Measurements from ENCODE around the gene KLK6.

The KLK6 gene
- total RNA-seq = 0 reads per million in 4 donors

GRCh38 chr19:50969413-50969760, at the start of gene KLK6:
TSS of gene KLK6 (minus strand) at chr19:50969591. CDS start at chr19:50968104, 1,487 bp downstream.
- DNase-seq = no peak

DNA sequence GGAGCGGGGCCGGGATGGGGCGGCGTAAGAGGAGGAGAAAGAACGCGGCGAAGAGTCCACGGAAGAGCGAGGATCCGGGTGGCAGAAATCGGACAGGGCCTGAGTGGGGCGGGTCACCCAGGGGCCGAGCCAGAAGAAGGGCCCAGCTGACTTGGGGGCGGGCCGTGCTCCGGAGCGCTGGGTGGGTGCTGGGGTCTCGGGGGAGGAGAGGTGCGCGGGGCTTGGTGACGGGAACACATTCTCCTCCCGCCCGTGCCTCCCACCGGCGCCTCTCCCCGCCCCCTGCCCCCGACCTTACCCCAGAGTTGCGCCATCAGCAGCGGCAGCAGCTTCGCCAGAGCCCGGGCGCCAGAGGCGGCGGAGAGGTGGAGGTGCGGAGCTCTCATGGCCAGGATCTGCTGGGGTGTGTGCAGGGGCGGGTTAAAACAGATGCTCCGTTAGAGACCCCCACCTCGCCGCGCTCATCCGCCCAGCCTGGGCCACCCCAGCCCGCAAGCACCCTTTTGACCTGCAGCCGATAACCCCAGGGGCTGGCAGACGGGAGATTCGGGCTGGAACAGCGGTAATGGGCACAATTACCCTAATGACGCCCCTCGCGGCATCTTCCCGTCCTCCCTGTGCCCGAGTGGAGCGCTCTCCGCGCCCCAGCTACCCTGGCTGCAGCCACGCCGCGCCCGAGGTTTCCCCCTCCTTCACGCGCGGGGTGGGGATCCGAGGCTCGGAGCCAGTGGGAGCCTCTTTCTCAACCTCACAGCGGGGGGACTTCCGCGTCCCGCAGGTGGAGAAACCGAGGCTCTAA, 49.6 kb upstream of the KLK6 start:
- DNase-seq = no peak

- peak in 3 of 5 donors; percentile 34 to 56 (median 49) for DNase-seq
Observed at GRCh38 chr19:51016798-51017683, 47.6 kb upstream of the KLK6 start.

- no peak for DNase-seq
Observed at GRCh38 chr19:51015691-51016267, 46.4 kb upstream of the KLK6 start.

DNA sequence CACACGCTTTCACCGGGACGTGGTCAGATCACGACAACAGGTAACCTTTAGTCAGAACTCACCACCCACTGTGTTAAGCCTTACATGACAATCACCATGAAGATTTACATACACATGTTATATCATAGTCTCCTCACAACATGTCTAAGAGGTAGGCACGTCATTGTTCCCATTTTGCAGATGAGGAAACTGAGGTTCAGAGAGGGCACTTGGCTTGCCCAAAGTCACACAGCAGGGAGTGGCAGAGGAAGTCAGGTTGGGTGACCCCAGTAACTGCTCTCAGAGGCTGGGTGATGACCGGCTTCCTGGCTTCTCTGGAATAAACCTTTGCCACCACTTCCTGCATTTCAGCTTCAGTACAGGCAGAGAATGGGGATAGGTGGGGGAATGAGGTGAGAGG, 44.9 kb upstream of the KLK6 start:
- no peak for DNase-seq

- DNase-seq = no peak
Observed at GRCh38 chr19:51012661-51013190, 43.3 kb upstream of the KLK6 start.

DNA sequence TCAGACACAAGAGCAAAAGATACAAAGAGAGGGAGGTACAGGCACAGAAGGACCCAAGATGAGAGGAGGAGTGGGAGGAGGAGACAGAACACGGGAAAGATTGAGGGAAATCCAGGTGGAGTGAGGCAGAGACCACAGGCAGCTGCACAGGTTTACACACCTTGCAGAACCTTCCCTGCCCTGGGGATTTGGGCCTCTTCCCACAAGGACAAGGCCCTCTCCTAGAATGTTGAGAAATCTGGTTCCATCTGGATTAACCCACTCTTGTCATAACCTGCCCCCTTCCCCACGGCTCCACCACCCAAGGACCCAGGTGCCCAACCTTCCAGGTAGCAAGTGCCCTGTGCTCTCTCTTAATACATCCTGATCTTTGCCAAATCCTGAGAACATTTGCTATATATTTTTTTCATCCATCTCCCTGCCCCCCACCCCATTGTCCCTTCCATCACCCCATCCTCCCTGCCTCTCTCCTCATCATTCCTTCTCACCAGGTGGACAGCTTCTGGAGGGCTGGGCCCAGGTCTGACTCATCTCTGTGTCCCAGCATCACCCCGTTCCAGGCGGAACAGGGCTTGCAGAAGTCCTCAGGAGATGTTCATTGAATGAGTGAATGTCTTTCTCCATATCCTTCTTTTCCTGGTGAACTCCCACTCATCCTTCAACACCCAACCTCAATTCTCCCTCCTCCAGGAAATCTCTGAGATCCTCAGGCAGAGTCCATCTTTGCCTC, 40.8 kb upstream of the KLK6 start:
- no peak for DNase-seq

GRCh38 chr19:51009061-51009891, 39.9 kb upstream of the KLK6 start:
- DNase-seq = no peak

DNA sequence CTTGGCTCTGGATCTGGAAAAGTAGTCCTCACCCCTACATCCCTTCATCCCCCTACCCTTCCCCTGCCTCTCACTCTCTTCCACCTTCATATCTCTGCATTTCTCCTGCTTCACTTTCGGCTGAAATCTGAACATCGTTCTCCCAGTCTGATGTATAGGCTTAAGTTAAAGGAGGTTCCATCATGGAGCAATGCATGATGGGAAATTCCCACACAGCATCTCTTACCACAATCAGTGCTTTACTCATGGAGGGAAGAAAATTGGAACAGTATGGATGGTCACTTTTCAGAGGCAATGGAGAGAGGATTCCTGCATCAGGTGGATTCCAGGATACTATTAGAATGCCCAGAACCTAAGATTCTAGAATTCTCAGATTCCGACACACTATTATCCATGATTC, 38.1 kb upstream of the KLK6 start:
- no peak for DNase-seq

GRCh38 chr19:51006406-51006805, 37.0 kb upstream of the KLK6 start:
- no peak for DNase-seq

GRCh38 chr19:51005248-51005647, 35.9 kb upstream of the KLK6 start:
- DNase-seq = no peak

- DNase-seq = no peak
Observed at GRCh38 chr19:51003316-51003715, 33.9 kb upstream of the KLK6 start.

DNA sequence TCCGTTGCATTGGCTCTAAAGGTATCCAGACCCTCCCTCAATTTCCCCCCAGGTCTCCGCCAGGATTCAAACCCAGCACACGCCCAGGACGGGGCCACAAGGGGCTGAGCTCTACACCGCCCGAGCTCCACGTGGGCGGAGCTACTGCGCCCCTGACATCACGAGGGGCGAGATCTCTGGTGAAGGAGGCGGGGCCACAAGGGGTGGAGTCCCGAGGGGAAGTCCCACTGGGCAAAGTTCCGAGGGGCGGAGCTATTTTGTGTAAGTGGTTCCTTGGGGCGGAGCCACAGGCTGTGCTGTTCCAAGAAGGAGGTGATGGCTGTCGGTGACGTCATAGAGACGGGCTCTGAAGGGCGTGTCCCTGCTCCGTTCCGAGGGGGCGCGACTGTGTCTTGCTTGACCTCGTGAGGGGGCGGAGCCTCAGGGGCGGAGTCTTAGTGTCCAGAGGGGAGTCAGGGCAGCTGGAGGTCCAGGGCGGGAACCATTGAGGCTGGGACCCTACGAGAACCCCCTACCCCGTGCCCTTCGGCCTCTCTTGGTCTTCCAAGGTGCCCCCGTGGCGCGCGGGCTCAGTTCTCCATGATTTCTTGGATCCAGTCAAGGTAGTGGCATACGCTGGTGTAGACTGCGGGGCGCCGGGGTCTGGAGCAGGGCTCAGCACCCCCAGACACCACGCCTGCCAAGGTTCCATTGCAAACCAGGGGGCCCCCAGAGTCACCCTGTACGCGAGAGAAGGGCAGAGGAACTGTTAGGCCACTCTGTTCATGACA, 33.3 kb upstream of the KLK6 start:
- DNase-seq = peak in 1 of 5 donors; percentile 28

- no peak for DNase-seq
Observed at GRCh38 chr19:51002089-51002532, 32.7 kb upstream of the KLK6 start.

DNA sequence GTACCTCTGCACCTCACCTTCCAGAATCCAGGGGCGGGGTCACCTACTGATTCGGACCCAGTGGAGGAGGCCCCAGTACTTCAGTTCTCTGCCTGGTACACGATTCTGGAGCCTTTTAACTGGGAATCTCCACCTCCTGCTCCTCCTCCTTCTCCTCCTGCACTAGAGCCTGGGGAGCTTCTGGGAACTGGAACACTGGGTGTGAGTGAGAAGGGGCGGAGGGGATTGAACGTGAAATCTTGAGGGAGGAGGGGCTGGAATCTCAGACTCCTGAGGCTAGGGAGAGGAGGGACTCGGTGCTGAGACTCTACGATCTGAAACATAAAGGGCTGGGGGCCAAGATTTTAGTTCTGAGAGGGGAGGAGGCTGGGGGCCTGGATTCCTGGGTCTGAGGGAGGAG, 32.1 kb upstream of the KLK6 start, which contains the start of gene KLK8:
TSS of gene KLK8 (minus strand) at position 90 of the 400 bp plus-strand sequence. CDS start 437 bp downstream, outside the sequence.
- DNase-seq = no peak

- no peak for DNase-seq
Observed at GRCh38 chr19:51000981-51001380, 31.6 kb upstream of the KLK6 start.

- no peak for DNase-seq
Observed at GRCh38 chr19:51000426-51000825, 31.0 kb upstream of the KLK6 start.

DNA sequence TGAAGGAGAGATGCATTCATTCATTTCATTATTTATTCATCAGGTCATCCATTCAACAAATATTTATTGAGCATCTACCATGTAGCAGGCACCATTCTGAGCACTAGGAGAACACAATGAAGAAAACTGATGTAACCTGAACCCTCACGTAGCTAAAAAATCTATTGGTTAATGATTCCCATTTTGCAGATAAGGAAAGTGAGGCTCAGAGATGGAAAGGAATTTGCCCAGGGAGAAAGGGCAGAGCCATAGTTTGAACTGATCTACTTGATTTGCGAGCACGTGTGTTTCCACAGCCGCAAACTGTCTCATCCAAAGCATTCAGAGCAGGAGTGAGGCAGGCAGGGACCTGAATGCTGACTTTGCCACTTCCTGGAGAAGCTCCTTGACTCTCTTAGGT, 29.3 kb upstream of the KLK6 start:
- DNase-seq = no peak

DNA sequence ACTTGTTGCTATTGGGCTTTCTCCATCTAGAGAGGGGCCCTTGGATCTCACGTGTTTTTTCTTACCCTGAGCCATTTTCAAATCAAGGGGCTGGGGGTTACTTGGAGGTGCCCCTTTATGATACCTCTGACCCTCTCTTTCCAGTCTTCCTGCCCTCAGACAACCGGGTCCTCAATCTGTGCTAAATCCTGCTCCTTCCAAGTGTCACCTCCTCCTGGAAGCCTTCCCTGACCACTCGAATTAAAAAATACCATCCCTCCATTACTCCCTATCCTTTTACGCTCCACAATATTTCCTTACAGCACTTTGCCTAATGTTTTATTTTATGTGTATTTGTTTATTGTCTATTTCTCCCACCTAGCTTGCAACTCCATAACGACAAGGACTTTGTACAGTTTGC, 28.7 kb upstream of the KLK6 start:
- no peak for DNase-seq

- DNase-seq = no peak
Observed at GRCh38 chr19:50994129-50994528, 24.7 kb upstream of the KLK6 start.

- DNase-seq = no peak
Observed at GRCh38 chr19:50992666-50993035, 23.3 kb upstream of the KLK6 start.

All from T-helper 1 cell (primary cell).